Stimulated activated CD8-positive, alpha-beta memory T cell treated with anti-CD3 and anti-CD28 coated beads, Interleukin-15, amount 100 ng/mL, for 48 hours (primary cell): ENCODE measurements around the gene TOR4A.

Source experiments
- DNase-seq, 2 donors: peaks; one replicate each; pipeline ENCODE4 v3.0.0-alpha.2; 2020; ENCODE audit warnings: low read depth in 2 of 2

TOR4A gene

GRCh38 chr9:137277329-137278041, at the start of gene TOR4A:
Gene TOR4A, plus strand, starts transcription at chr9:137277726. Its CDS starts 964 bp downstream, at chr9:137278690.
- no peak for DNase-seq

- DNase-seq = no peak
These were observed 49.5 kb upstream of the TOR4A start for GRCh38 chr9:137227853-137228505.

DNA sequence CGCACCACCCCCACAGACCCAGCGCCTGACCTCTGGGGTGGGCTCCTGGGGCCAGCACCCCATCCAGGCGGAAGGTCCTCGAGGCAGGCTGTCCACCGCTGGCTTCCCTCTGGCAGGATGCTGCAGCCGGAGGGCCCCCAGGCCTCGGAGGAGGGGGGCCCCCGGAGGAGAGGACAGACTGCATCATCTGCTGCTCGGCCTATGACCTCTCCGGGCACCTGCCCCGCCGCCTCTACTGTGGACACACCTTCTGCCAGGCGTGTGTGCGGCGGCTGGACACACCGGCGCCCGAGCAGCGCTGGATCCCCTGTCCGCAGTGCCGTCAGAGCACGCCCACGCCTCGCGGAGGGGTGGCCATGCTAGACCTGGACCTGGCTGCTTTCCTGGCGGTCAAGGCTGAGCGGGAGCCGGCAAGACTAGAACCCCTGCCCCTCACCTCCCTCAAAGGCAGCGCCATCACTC, 49.0 kb upstream of the TOR4A start:
- no peak for DNase-seq

GRCh38 chr9:137228968-137229896, 48.3 kb upstream of the TOR4A start:
- no peak for DNase-seq

- no peak for DNase-seq
These were observed 47.4 kb upstream of the TOR4A start for GRCh38 chr9:137229903-137230704.

GRCh38 chr9:137230705-137231371, 46.7 kb upstream of the TOR4A start, which contains the start of gene SLC34A3:
Gene SLC34A3, plus strand, starts transcription at chr9:137230901. Its CDS starts 802 bp downstream, at chr9:137231703.
- no peak for DNase-seq

DNA sequence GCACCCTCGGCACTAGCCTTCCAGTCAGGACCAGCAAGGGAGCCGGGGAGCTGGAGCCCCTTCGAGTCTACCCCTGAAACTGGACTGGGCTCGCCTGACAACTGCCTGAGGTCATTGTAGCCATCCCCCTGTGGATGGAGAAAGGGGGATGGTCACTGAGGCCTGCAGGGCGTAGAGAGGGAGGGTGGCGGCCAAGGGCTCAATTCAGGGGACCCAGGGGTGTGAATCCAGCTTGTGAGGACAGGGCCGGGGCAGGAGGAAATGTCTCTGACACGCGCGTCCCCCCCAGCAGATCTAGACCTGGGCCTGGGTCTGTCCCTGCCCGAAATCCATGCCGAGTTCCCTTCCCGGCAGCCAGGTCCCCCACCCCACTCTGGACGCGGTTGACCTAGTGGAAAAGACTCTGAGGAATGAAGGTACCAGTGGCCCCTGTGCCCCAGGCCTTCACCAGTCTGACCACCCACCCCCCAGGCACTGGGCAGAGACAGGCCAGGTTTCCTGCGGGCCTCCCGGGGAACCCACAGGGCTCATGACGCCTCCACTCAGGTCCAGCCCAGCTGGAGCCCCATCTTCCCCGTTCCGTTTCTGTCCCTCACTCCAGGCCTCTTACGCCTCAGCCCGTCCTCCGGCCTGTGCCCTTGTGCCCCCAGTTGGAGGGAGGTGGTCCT, 46.0 kb upstream of the TOR4A start:
- DNase-seq = no peak

- no peak for DNase-seq
These were observed 45.4 kb upstream of the TOR4A start for GRCh38 chr9:137232101-137232500.

DNA sequence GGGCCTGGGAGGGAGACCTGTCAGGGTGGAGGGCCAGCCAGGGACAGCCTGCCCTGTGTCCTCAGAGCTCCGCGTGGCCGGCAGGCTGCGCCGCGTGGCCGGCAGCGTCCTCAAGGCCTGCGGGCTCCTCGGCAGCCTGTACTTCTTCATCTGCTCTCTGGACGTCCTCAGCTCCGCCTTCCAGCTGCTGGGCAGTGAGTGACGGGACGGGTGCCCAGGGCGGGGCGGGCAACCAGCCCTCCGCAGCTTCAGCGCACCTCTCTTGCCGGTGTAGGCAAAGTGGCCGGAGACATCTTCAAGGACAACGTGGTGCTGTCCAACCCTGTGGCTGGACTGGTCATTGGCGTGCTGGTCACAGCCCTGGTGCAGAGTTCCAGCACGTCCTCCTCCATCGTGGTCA, 45.0 kb upstream of the TOR4A start:
- DNase-seq = no peak

DNA sequence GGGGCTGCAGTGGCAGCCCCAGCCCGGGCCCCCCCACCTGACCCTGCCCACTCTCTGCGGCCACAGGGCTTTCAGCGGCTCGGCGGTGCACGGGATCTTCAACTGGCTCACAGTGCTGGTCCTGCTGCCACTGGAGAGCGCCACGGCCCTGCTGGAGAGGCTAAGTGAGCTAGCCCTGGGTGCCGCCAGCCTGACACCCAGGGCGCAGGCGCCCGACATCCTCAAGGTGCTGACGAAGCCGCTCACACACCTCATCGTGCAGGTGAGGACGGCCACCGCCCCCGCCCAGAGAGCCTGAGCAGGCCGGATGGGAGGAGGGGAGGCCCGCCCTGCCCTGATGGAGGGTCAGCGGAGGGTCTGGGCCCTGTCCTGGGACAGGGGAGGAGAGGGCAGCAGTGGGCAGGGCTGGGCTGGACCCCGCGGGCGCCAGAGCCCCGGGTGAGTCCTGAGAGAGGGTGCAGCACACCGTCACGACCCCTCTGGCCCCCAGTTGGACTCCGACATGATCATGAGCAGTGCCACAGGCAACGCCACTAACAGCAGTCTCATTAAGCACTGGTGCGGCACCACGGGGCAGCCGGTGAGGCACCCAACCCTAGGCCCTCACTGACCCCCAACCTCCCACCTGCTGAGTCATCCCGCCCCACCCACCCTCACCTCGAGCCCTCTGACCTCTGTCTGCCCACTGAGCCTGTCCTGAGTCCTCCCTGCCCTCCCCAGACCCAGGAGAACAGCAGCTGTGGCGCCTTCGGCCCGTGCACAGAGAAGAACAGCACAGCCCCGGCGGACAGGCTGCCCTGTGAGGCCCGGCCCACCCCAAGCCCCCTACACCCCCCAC, 44.2 kb upstream of the TOR4A start:
- no peak for DNase-seq

DNA sequence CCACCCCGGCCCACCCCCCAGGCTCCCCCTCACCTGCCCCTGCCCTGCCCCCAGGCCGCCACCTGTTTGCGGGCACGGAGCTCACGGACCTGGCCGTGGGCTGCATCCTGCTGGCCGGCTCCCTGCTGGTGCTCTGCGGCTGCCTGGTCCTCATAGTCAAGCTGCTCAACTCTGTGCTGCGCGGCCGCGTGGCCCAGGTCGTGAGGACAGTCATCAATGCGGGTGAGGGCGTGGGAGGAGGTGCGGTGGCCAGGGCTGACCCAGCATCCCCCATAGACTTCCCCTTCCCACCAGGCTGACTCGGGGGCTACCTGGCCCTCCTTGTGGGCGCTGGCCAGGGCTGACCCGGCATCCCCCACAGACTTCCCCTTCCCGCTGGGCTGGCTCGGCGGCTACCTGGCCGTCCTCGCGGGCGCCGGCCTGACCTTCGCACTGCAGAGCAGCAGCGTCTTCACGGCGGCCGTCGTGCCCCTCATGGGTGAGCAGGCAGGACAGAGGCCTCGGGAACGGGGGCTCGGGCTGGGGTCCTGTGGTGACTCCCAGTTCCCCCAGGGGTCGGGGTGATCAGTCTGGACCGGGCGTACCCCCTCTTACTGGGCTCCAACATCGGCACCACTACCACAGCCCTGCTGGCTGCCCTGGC, 43.4 kb upstream of the TOR4A start:
- DNase-seq = no peak

GRCh38 chr9:137234758-137235423, 42.6 kb upstream of the TOR4A start:
- DNase-seq = no peak

DNA sequence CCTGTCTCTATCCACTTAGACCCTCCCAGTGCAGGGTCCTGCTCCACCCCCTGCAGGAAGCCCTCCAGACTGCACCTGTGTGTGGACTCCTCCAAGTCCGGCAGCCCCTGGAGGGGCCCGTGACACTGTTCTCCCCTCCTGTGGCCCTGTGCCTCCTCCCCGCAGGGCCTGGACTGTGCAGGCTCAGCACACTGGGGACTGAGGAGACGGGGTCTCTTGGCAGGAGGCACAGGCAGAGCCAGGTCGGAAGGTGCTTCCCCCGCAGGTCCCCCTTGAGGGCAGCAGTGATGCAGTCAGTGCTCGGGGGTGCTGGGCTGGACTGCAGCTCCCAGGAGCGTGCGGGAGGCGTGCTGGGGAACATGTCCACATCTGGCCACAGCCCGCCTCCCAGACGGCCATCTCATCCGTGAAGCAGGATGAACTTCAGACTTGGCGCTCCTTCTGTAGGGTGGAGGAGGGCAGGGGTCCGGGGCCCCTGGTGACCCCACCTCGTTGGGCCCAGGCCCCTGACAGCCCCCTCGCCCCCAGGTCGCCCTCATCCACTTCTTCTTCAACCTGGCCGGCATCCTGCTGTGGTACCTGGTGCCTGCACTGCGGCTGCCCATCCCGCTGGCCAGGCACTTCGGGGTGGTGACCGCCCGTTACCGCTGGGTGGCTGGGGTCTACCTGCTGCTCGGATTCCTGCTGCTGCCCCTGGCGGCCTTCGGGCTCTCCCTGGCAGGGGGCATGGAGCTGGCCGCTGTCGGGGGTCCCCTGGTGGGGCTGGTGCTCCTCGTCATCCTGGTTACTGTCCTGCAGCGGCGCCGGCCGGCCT, 41.9 kb upstream of the TOR4A start:
- DNase-seq = no peak

DNA sequence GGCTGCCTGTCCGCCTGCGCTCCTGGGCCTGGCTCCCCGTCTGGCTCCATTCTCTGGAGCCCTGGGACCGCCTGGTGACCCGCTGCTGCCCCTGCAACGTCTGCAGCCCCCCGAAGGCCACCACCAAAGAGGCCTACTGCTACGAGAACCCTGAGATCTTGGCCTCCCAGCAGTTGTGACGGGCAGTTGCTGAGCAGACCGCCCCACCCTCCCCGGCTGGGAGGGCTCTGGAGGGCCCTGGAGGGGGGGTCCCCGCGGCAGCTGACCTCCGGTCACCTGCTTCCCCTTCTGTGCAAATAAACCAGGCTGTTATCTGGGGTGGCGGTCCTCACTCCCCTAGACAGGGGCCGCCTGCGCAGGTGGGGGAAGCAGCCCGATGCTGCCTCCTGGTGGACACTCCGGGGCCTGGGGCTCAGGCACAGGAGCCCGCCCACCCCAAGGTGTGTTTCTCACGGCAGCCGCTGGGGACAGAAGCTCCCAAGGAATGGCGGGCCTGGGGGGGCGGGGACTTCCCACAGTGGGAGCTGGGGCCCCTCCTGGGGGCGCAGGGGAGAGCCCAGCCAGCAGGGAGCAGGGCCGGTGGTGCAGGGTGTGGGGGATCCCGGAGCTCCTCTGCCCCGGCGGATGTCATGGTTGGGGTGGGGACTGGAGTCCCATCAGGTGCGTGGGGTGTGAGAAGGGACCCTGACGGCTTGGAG, 41.1 kb upstream of the TOR4A start:
- peak; percentile 82 to 86 for DNase-seq

DNA sequence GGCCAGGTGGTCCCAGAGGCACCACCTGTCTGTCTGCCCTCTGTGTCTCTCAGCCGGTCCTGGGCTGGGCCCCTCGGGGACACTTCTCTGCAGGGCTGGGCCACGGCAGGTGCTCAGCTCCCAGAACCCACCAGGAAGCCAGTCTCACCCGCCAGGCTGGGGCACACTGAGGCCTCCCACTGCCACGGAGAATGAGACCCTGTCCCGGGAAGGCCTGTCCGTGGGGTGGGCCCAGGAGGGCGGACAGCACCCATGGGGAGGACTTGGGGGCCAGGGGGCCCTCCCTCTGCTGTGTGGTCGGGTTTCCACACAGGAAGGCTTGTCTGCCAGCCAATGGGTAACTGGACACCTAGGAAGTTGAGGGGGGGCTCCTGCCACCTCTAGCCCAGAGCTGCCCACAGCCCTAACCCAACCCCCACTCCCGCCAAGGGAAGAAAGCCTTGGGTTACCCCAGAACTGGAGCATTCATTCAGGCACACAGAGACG, 40.5 kb upstream of the TOR4A start:
- no peak for DNase-seq
